Islet precursor cell (in vitro differentiated cells): ENCODE measurements around the gene NTN3.

Experiments used
- DNase-seq: peaks from one replicate; pipeline ENCODE4 v3.0.0-alpha.2; 2018

NTN3 gene

GRCh38 chr16:2497695-2498484 lies 26.8 kb downstream of the NTN3 start:
- DNase-seq, result no peak

DNA sequence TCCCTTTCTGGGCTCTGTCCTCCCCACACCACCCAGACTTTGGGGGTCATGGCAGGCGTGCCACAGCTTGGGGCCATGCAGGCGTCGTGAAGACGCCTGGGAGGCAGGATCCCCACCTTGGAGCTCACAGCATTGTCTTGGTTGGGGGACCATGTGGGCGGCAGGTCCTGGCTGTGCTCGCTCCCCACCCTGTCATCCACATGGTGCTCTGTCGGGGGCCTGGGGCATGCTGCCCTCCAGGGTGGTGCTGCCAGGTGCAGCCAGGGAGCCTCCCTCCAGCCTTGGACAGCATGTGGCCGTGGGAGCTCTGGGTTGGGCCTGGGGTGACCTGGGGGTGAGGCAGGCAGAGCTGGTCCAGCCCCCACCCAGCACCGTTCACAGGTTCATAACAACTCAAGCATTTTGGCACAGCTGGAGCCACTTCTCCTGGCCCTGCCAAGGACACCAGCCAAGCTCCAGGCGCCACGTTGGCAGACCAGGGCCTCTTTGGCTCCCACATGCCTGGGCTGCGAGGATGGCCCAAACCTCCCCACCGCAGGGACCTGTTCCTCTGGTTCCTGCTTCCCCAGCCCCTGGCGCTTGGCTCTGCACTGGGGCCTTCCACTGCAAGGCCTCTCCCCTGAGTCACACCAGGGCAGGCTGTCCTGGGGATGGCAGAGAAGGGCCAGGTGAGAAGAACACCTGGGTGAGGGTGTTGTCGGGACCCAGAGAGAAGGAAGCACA lies 27.6 kb downstream of the NTN3 start:
- no peak for DNase-seq

GRCh38 chr16:2499454-2499853 lies 28.4 kb downstream of the NTN3 start:
- no peak for DNase-seq

GRCh38 chr16:2499890-2500429 lies 28.9 kb downstream of the NTN3 start:
- DNase-seq, result no peak

DNA sequence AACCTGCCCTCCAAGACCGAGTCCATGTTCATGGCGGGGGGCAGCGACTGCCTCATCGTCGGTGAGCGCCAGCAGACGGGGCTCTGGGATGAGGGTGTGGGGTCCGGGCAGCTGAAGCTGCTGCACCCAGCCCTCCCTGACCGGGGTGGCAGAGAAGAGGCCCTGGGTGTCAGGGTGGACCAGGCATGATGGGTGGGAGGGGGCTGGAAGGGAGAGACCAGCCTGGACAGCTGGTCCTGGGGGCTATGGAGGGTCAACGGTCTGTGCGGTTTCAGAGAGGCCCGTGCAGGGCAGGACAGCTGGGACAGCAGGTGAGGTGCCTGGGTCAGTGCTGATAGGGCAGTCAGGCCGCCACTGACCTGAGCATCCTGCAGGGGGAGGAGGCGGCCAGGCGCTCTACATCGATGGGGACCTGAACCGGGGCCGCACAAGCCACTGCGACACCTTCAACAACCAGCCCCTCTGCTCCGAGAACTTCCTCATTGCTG lies 29.4 kb downstream of the NTN3 start:
- no peak for DNase-seq

DNA sequence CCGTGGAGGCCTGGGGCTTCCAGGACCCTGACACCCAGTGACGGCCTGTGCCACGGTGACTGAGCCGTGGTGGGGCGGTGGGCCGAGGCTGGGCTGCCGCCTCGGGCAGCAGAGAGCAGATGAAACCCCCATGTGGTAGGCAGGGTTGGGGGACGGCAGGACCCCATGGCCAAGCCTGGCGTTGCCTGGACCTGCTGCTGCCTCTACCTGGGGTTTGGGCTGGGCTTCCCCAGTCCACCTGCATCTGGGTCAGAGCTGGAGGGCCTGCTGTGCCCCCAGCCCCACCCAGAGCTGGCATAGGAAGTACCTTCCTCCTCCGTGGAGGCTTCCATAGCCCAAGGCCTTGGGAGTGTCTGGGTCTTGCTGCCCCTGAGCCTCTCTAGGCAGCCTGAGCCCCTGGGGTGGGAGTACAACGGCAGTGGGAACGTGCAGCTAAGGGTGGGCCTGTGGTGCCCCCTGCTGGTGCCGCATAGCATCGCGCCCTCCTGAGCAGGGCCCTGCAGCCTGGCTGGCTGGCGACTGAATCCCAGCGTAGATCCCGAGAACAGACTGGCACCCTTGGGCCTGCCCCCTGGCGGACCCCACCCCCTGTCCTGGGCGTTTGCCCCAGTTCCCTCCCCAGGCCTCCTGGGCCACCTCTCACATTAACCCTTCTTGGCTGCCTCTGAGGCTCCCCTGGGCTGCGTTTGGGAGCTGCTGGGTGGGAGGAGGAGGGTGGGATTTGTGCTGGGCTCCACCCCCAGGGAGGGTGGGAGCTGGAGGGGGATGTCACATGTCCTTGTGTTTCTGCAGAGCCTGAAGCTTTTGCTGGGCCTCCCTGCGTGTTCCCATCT lies 30.0 kb downstream of the NTN3 start:
- DNase-seq, result peak; percentile 95

- DNase-seq, result no peak
Measured at GRCh38 chr16:2501946-2502895, 31.1 kb downstream of the NTN3 start.

DNA sequence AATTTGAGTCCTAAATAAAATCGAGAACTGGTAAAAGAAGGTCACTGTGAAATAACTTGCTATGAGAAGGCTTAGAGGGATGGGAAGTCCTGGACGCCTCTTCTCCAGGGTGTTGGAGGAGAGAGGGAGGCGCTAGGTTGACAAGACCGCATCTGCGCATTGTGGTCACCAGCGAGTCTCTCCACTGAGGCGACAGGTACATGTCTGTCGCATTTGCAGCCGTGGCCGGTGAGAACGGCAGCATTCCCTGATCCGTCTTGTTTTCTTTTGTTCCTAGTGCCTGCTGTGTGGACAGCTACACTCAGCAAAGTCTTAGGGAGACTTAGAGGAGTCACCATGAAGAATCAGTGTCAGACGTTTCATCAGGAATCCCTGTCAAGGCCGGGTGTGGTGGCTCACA lies 34.6 kb downstream of the NTN3 start:
- DNase-seq, result no peak

GRCh38 chr16:2507052-2507659 lies 36.1 kb downstream of the NTN3 start:
- DNase-seq, result no peak

DNA sequence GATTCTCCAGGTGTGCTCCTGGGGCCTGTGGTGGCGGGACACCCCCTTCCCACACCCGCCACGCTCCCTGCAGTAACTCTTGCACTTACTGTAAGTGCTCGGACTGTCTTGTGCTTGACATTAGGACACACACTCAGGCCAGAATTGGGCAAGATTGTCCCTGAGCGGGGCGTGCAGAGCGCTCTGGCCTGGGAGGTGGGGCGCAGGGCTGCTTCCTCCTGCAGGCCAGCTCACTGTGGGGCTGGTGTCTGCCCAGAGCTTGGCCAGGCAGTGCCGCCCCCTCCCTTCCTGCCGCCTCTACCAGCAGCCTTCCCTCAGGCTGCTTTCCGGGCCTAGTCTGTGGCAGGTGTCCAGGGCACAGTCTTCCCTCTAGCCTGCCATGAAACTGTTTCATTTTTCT lies 36.6 kb downstream of the NTN3 start:
- no peak for DNase-seq

DNA sequence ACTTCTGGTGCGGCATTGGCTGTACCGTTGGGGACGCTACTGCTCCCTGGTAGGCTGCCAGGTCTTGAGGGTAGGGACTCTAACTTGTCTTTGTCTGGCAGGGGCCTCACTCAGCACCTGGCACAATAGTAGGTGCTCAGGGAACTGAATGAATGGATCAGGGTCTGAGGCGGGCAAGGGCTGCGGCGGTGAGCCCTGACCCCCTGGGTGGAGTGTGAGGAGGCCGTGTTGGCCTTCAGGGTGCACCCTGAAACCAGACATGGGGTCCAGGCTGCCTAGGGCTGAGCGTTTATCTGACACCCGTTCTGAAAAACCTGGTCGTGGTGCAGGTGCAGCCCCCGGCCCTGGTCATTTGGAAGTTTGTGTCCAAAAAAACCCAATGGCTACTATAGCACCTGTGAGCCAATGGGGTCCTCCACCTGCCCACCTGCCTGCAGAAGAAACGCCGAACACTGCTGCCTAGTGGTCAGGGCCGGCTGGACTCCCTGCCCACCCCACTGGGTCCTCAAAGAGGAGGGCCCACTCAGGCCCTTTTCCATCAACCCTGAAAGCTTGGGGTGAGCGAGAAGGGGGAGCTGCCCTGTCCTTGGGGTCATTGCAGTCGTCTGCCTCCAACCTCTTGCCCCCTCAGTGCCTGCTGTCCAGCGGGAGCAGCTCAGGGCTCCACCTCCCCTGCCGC lies 37.8 kb downstream of the NTN3 start:
- DNase-seq, result no peak

- DNase-seq, result no peak
Measured at GRCh38 chr16:2511128-2511800, 40.2 kb downstream of the NTN3 start.

DNA sequence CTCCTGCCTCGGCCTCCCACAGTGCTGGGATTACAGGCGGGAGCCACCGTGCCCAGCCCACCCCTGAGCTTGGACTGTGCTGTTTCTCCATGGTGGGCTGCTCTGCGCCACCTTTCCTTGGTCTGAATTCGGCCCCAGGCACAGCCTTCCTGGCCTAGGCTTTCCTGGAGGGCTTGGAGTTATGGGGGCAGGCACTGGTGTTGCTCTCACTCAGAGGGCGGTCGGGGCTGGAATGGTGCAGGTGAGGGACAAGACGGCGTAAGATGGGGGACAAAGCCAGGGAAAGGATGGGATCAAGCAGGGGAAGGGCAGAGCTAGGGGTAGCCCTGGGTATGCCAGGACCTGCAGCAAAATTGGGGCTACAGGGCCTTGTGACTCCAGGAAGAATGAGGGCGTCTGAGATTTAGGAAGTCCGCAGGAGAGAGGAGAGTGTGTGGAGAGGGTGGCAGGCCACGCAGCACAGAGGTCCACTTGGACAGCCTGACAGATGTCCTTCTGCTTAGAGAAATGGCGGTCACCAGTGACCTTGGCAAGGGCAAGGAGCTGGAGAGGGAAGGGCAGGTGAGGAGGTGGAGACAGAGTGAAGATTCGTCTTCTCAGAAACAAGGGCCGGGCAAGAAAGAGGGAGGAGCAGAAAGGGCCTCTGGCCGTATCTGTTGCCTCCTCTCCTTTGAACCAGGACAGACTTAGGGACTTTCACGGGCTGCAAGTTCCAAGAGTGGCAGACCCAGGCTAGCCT lies 41.1 kb downstream of the NTN3 start:
- no peak for DNase-seq

- DNase-seq, result no peak
Measured at GRCh38 chr16:2512735-2513404, 41.8 kb downstream of the NTN3 start.

- peak; percentile 94 for DNase-seq
Measured at GRCh38 chr16:2513405-2514332, 42.6 kb downstream of the NTN3 start, which contains the start of gene ATP6V0C. Gene ATP6V0C (plus strand): TSS chr16:2513952. CDS start chr16:2514104, 152 bp downstream.

DNA sequence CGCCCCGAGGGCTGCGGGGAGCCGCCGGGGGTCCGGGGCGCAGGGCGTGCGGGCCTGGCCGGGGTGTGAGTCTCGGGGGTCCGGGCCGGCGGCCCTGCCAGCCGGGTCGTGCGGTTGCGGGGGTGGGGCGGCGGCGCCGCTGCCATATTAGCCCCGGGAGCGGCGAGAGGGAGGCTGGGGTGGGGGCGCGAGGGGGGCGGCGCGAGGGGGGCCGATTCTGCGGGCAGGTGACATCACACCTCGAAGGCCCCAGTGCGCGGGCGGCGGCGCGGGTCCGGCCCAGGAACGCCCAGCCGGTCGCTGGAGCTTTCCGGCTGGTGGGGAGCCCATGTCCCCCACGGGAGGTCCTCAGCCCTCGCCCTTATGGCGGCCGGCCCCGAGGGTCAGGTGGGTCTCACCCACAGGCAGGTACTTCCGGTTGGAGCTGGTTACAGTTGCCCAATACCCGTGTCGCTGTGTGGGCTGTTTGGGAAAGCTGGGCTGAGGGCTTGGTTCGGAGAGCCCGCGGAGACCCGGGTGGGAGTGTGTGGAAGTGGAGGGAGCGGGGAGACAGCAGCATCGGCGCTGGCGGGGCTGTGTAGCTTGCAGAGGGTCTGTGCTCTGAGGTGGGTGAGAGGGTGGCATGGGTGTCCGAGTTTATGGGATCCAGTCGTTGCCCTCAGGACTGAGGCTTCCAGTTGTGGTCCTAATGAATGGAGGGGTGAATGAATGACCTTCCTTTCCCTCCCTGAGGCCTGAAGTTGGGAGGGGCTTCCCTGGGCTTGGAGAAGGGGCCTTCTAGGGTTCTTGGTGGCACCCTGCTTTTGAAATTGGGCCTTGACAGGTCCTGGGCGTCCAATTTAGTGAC lies 43.5 kb downstream of the NTN3 start:
- DNase-seq, result no peak
